Right atrium auricular region (tissue), 2 donors: ENCODE measurements around the gene ALLC. TPM values are rescaled to one million over a fixed set of nuclear protein-coding genes. Genes with fewer than 3 reads are reported as not detected.

Experiments
- DNase-seq: peaks from one replicate; pipeline ENCODE4 v3.0.0-alpha.2; 2019; ENCODE audit warnings: low spot score
- H3K27ac ChIP-seq, 2 donors: fragments of 200-600 bp; sonication (generic); 1 replicate in 1 of 2; 2 replicates in 1 of 2; pipeline ENCODE4 v1.5.1; 2016 to 2019
- H3K27me3 ChIP-seq, 2 donors: fragments of 200-600 bp; sonication (generic); one replicate each; pipeline versions ENCODE4 v1.5.1 to v1.6.0; 2017 to 2019
- H3K36me3 ChIP-seq: fragments of 200-600 bp; sonication (generic); one replicate; pipeline ENCODE4 v1.5.1; 2016
- H3K4me1 ChIP-seq, 2 donors: fragments of 200-600 bp; sonication (generic); one replicate each; pipeline versions ENCODE4 v1.5.1 to v1.6.0; 2017 to 2019
- H3K4me3 ChIP-seq, 2 donors: fragments of 200-600 bp; sonication (generic); 1 replicate in 1 of 2; 2 replicates in 1 of 2; pipeline ENCODE4 v1.5.1; 2017 to 2019; ENCODE audit warnings: mild to moderate bottlenecking in 1 of 2, moderate library complexity in 1 of 2
- H3K9me3 ChIP-seq, 2 donors: fragments of 200-600 bp; sonication (generic); one replicate each; pipeline ENCODE4 v1.5.1; 2019
- CTCF ChIP-seq, 2 donors: fragments of 200-600 bp; sonication (generic); IDR thresholded peaks; one replicate each; pipeline ENCODE4 v1.5.1; 2019; ENCODE audit warnings: antibody characterized with exemption in 2 of 2
- total RNA-seq, 2 donors: library from RNA; depleted of rRNA; stranded (reverse); fragments of >200 nt; gene quantifications; one replicate each; pipeline ENCODE4 v1.1.0, GENCODE V29; 2016

The ALLC gene
- total RNA-seq, 2 donors from 2014 or later, result not detected

GRCh38 chr2:3645745-3646389 is 12.1 kb upstream of the ALLC start:
- H3K27ac ChIP-seq, result no peak overlapping the region
- no peak for TF ChIP-seq CTCF (IDR thresholded peaks at IDR 0.05)
- H3K36me3 ChIP-seq, result no peaks in the 10 kb centered on the region
- H3K4me3 ChIP-seq, result no peak overlapping the region
- no peaks in the 10 kb centered on the region for H3K27me3 ChIP-seq
- H3K9me3 ChIP-seq, result no peaks in the 10 kb centered on the region
- H3K4me1 ChIP-seq, result peaks cover 0 to 3% of the 10 kb centered on the region in 2 donors
- no peak for DNase-seq

- no peak for TF ChIP-seq CTCF (IDR thresholded peaks at IDR 0.05)
- peaks cover 0 to 5% of the 10 kb centered on the region in 2 donors for H3K4me1 ChIP-seq
- H3K27me3 ChIP-seq, result no peaks in the 10 kb centered on the region
- DNase-seq, result no peak
- H3K4me3 ChIP-seq, result no peak overlapping the region
- H3K27ac ChIP-seq, result no peak overlapping the region
- H3K9me3 ChIP-seq, result no peaks in the 10 kb centered on the region
- no peaks in the 10 kb centered on the region for H3K36me3 ChIP-seq
Observed at GRCh38 chr2:3646446-3646845, 11.6 kb upstream of the ALLC start.

GRCh38 chr2:3647246-3647645 is 10.8 kb upstream of the ALLC start:
- Histone ChIP-seq H3K4me3 (no peak overlapping the region), H3K4me1 (peaks cover 0 to 13% of the 10 kb centered on the region in 2 donors), H3K36me3 (no peaks in the 10 kb centered on the region), H3K9me3 (no peaks in the 10 kb centered on the region), H3K27me3 (no peaks in the 10 kb centered on the region), H3K27ac (no peak overlapping the region)
- DNase-seq, result no peak
- no peak for TF ChIP-seq CTCF (IDR thresholded peaks at IDR 0.05)

GRCh38 chr2:3647831-3648651 is 10.0 kb upstream of the ALLC start:
- H3K9me3 ChIP-seq, result no peaks in the 10 kb centered on the region
- no peak for DNase-seq
- H3K27me3 ChIP-seq, result no peaks in the 10 kb centered on the region
- TF ChIP-seq CTCF (IDR thresholded peaks at IDR 0.05), result no peak
- peaks cover 0 to 13% of the 10 kb centered on the region in 2 donors for H3K4me1 ChIP-seq
- no peak overlapping the region for H3K27ac ChIP-seq
- H3K4me3 ChIP-seq, result no peak overlapping the region
- H3K36me3 ChIP-seq, result no peaks in the 10 kb centered on the region

GRCh38 chr2:3648652-3649177 is 9.3 kb upstream of the ALLC start:
- Histone ChIP-seq H3K36me3 (no peaks in the 10 kb centered on the region), H3K4me1 (peaks cover 0 to 13% of the 10 kb centered on the region in 2 donors), H3K4me3 (no peak overlapping the region), H3K27ac (no peak overlapping the region), H3K9me3 (no peaks in the 10 kb centered on the region), H3K27me3 (no peaks in the 10 kb centered on the region)
- TF ChIP-seq CTCF (IDR thresholded peaks at IDR 0.05), result no peak
- DNase-seq, result no peak
